GM12878 (cell line): ENCODE data around the gene GRAPL.
"Not testable (repeated sequence)": the region's sequence is repeated elsewhere in the genome, so short reads cannot be mapped to it uniquely, and the experiment has no call there.

Source experiments
- CTCF ChIP-seq, 3 experiments: IDR thresholded peaks in 2 of 3; conservative IDR thresholded peaks in 1 of 3; 2 replicates each; pipeline ENCODE4 v1.5.1; 2011; ENCODE audit warnings: low read depth in 3 of 3, low read length in 3 of 3, mild to moderate bottlenecking in 3 of 3, control low read depth in 2 of 3, moderate library complexity in 2 of 3, inconsistent platforms in 1 of 3, mixed read lengths in 1 of 3; ENCODE audit not compliant: control insufficient read depth in 2 of 3, insufficient read depth in 1 of 3; ENCODE audit errors: extremely low read depth in 1 of 3
- MAX ChIP-seq: IDR thresholded peaks from 2 replicates; pipeline ENCODE4 v1.6.1; 2012; ENCODE audit warnings: low read depth, low read length, improper control_type of control experiment
- ZBTB40 ChIP-seq: fragments of 450-650 bp; IDR thresholded peaks from 2 replicates; pipeline ENCODE4 v1.6.1; 2016; ENCODE audit warnings: mild to moderate bottlenecking, moderate library complexity, borderline replicate concordance
- ZNF217 ChIP-seq: fragments of 450-650 bp; IDR thresholded peaks from 2 replicates; pipeline ENCODE4 v1.6.1; 2017; ENCODE audit warnings: antibody characterized with exemption, mild to moderate bottlenecking

GRCh38 chr17:19189781-19190405, 62.5 kb downstream of the GRAPL start:
- not testable (repeated sequence) for TF ChIP-seq MAX; CTCF (IDR thresholded peaks at IDR 0.05 in 2 of 3, conservative IDR thresholded peaks at IDR 0.05 in 1 of 3; ENCODE audit: control insufficient read depth in 2 of 3, extremely low read depth in 1 of 3, insufficient read depth in 1 of 3, low read depth in 3 of 3, low read length in 3 of 3); ZBTB40; ZNF217
